ENCODE measurements around the gene EEFSEC. TPM values are rescaled to one million over a fixed set of nuclear protein-coding genes. Genes with fewer than 3 reads are reported as not detected.

EEFSEC gene
- total RNA-seq, 1 donor from 2014 or later = 12.2 TPM

DNA sequence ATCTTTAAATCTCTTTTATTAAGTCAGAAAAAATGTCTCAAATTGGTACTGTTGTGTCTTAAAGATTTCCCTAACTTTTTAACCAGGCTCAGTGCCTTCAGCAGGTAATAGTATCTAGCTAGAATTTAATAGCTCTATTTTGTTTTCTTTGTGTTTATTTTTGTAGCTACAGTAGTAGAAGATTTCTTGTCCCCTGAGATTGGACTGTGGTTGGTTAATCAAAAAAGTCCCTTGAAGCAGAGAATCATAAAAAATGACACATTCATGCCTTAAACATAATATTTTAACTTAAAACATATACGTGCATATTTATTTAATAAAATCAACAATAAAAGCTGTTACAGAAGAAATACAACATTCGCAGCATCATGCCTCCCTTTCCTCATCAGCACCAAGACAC lies 102.8 kb downstream of the EEFSEC start:
- no peak for TF ChIP-seq CTCF (IDR thresholded peaks at IDR 0.05)
- peaks cover 15% of the 10 kb centered on the region for H3K9me3 Mint-ChIP-seq (ENCODE audit: low read depth)
- no peak overlapping the region for H3K27ac Mint-ChIP-seq (ENCODE audit: unreplicated experiment)
- peaks cover 11% of the 10 kb centered on the region for H3K36me3 Mint-ChIP-seq (ENCODE audit: low read depth)
- no peak for DNase-seq (ENCODE audit: low spot score)
- peaks cover 14% of the 10 kb centered on the region for H3K4me1 Mint-ChIP-seq (ENCODE audit: low read depth)
- H3K27me3 Mint-ChIP-seq (ENCODE audit: low read depth) = no peaks in the 10 kb centered on the region
- H3K4me3 Mint-ChIP-seq (ENCODE audit: unreplicated experiment) = no peak overlapping the region

DNA sequence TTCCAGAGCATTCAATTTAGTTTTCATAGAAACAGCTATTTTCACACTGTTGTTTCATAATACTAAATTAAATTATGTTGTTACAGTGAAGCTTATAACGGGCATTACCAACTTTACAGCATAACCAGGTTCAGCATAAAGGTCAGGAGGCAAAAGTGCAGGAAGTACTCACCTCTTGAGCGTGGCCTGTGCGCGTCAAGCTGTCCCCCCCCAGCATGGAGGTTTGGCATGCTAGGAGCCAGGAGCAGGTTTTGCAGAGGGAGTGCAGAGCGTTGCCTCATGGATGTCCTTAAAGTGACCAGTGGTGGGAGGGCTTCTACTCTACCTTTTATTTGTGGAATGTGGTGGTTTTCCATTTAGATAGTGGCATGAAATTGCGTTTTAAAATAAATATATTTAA lies 104.4 kb downstream of the EEFSEC start:
- H3K36me3 Mint-ChIP-seq (ENCODE audit: low read depth) = peaks cover 13% of the 10 kb centered on the region
- TF ChIP-seq CTCF (IDR thresholded peaks at IDR 0.05) = no peak

GRCh38 chr3:128260275-128260674 lies 107.0 kb downstream of the EEFSEC start:
- H3K27me3 Mint-ChIP-seq (ENCODE audit: low read depth) = no peaks in the 10 kb centered on the region
- H3K27ac Mint-ChIP-seq (ENCODE audit: unreplicated experiment) = no peak overlapping the region
- no peak for DNase-seq (ENCODE audit: low spot score)
- no peak for TF ChIP-seq CTCF (IDR thresholded peaks at IDR 0.05)
- no peak overlapping the region for H3K4me3 Mint-ChIP-seq (ENCODE audit: unreplicated experiment)
- peaks cover 19% of the 10 kb centered on the region for H3K36me3 Mint-ChIP-seq (ENCODE audit: low read depth)
- peaks cover 15% of the 10 kb centered on the region for H3K9me3 Mint-ChIP-seq (ENCODE audit: low read depth)
- peaks cover 14% of the 10 kb centered on the region for H3K4me1 Mint-ChIP-seq (ENCODE audit: low read depth)

More for the DNA sequence above, 104.4 kb downstream of the EEFSEC start:
- Mint-ChIP-seq H3K27ac (ENCODE audit: unreplicated experiment) (no peak overlapping the region), H3K27me3 (ENCODE audit: low read depth) (no peaks in the 10 kb centered on the region), H3K4me1 (ENCODE audit: low read depth) (peaks cover 14% of the 10 kb centered on the region), H3K9me3 (ENCODE audit: low read depth) (peaks cover 15% of the 10 kb centered on the region), H3K4me3 (ENCODE audit: unreplicated experiment) (no peak overlapping the region)
- no peak for DNase-seq (ENCODE audit: low spot score)

GRCh38 chr3:128262457-128262856 lies 109.2 kb downstream of the EEFSEC start:
- H3K9me3 Mint-ChIP-seq (ENCODE audit: low read depth) = peaks cover 15% of the 10 kb centered on the region

DNA sequence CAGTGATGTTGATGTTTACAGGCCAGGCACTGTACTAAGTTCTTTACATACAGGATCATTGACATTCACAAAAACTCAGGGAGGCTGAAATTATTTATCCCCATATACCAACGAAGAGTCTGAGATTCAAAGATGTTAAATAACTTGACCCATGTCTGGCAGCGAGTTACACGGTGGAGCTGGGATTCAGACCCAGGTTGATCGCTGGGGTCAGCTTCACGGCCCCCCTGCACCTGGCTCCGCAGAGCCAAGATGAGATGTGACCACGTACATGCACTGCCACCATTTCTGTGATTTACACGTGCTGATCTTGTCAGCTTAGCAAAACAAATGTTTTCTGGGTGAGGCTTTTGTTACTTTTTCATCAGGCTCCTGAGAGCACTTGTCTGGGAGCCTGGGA lies 109.8 kb downstream of the EEFSEC start:
- Mint-ChIP-seq H3K27me3 (ENCODE audit: low read depth) (no peaks in the 10 kb centered on the region), H3K9me3 (ENCODE audit: low read depth) (peaks cover 15% of the 10 kb centered on the region), H3K4me1 (ENCODE audit: low read depth) (peaks cover 3% of the 10 kb centered on the region), H3K27ac (ENCODE audit: unreplicated experiment) (no peak overlapping the region), H3K36me3 (ENCODE audit: low read depth) (peaks cover 21% of the 10 kb centered on the region), H3K4me3 (ENCODE audit: unreplicated experiment) (no peak overlapping the region)
- no peak for TF ChIP-seq CTCF (IDR thresholded peaks at IDR 0.05)
- no peak for DNase-seq (ENCODE audit: low spot score)

More at GRCh38 chr3:128262457-128262856, 109.2 kb downstream of the EEFSEC start:
- no peak for TF ChIP-seq CTCF (IDR thresholded peaks at IDR 0.05)
- Mint-ChIP-seq H3K36me3 (ENCODE audit: low read depth) (peaks cover 20% of the 10 kb centered on the region), H3K27ac (ENCODE audit: unreplicated experiment) (no peak overlapping the region), H3K27me3 (ENCODE audit: low read depth) (no peaks in the 10 kb centered on the region), H3K4me3 (ENCODE audit: unreplicated experiment) (no peak overlapping the region), H3K4me1 (ENCODE audit: low read depth) (peaks cover 3% of the 10 kb centered on the region)
- peak; percentile 72 for DNase-seq (ENCODE audit: low spot score)

Data from chondrocyte (in vitro differentiated cells).